Testis (tissue), 3 donors: ENCODE measurements around the gene GCNT2. TPM values are rescaled to one million over a fixed set of nuclear protein-coding genes. Genes with fewer than 3 reads are reported as not detected.
"Not testable (repeated sequence)": the region's sequence is repeated elsewhere in the genome, so short reads cannot be mapped to it uniquely, and the experiment has no call there.

Experiments used
- DNase-seq: peaks from one replicate; pipeline ENCODE4 v3.0.0-alpha.2; 2019
- H3K27ac ChIP-seq, 2 donors: fragments of 200-600 bp; sonication (generic); one replicate each; pipeline ENCODE4 v1.5.1; 2019
- H3K27me3 ChIP-seq: fragments of 200-600 bp; sonication (generic); one replicate; pipeline ENCODE4 v1.5.1; 2019
- H3K36me3 ChIP-seq: fragments of 200-600 bp; sonication (generic); one replicate; pipeline ENCODE4 v1.5.1; 2017; ENCODE audit warnings: low read depth; ENCODE audit errors: missing control alignments
- H3K4me1 ChIP-seq: fragments of 200-600 bp; sonication (generic); one replicate; pipeline ENCODE4 v1.5.1; 2019
- H3K4me3 ChIP-seq, 2 donors: fragments of 200-600 bp; sonication (generic); one replicate each; pipeline ENCODE4 v1.5.1; 2017 to 2019
- H3K9me3 ChIP-seq: fragments of 200-600 bp; sonication (generic); one replicate; pipeline ENCODE4 v1.5.1; 2017
- CTCF ChIP-seq, 3 experiments: fragments of 450-650 bp in 2 of 3; fragments of 200-600 bp in 1 of 3; sonication (generic) in 1 of 3; IDR thresholded peaks; one replicate each; pipeline ENCODE4 v1.5.1; 2016 to 2019; ENCODE audit warnings: antibody characterized with exemption in 3 of 3, mild to moderate bottlenecking in 2 of 3, moderate library complexity in 1 of 3
- POLR2A ChIP-seq: fragments of 450-650 bp; IDR thresholded peaks from one replicate; pipeline ENCODE4 v1.6.1; 2017; ENCODE audit warnings: antibody characterized with exemption, mild to moderate bottlenecking, moderate library complexity
- WGBS, 2 donors: methylation state at CpG; one replicate each; pipeline ENCODE4 v1.1.5; 2018; 5-methylcytosine and 5-hydroxymethylcytosine counted together
- intact Hi-C: fragments of 100-400 bp; cut with DNase I; formaldehyde crosslinking; loops from one replicate; pipeline ENCODE4 v1.15.1; 2023; ENCODE audit warnings: low total_unique reads
- polyA plus RNA-seq: library from polyadenylated mRNA; stranded (reverse); fragments of 350-450 nt; fragmentation: Illumina TruSeq; extraction: RNeasy Lipid Tissue Mini Kit (QIAGEN cat#74804); gene quantifications from one replicate; pipeline ENCODE4 v1.2.3, GENCODE V29; 2014; ENCODE audit warnings: low read depth, low replicate concordance; ENCODE audit not compliant: insufficient read depth
- total RNA-seq, 2 donors: library from RNA; depleted of rRNA; stranded (reverse); fragments of >200 nt; gene quantifications; one replicate each; pipeline ENCODE4 v1.2.3, GENCODE V29; 2016

The GCNT2 gene
- total and polyA plus RNA-seq, 3 donors from 2014 or later = 12.8 to 28.0 (median 17.0) TPM

GRCh38 chr6:10577112-10577511 is 56.0 kb downstream of the GCNT2 start:
- Histone ChIP-seq H3K4me3 (no peak overlapping the region), H3K27me3 (no peaks in the 10 kb centered on the region), H3K4me1 (no peaks in the 10 kb centered on the region), H3K27ac (no peak overlapping the region), H3K36me3 (no peaks in the 10 kb centered on the region), H3K9me3 (no peaks in the 10 kb centered on the region)
- no peak for DNase-seq
- 68 to 70% methylated on average over 8 of the region's 8 CpGs for whole genome bisulfite sequencing, 2 donors
- no peak for TF ChIP-seq POLR2A
- no peak for TF ChIP-seq CTCF (IDR thresholded peaks at IDR 0.05)
- intact Hi-C loops = no loop called here

DNA sequence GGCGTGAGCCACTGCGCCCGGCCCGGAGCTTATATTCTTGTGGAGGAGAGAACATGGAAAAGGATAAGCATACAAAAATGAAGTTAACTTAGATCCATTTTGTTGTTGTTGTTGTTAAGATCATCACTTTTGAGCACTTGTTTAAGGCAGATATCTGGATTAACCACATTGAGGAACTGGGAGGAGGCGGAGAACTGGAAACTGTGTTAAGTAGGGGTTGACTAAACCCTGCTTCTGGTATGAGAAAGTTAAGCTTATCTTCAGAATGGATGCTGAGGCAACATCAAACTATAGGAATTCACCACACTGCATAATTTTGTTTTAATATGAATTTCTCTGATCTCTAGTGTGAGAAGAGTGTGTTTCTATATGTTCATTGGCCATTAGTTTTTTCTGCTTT is 57.6 kb downstream of the GCNT2 start:
- DNase-seq = no peak
- intact Hi-C loops = no loop called here
- TF ChIP-seq CTCF (IDR thresholded peaks at IDR 0.05) (no peak), POLR2A (no peak)
- no peaks in the 10 kb centered on the region for H3K9me3 ChIP-seq
- WGBS, 2 donors = 94 to 99% methylated on average over 5 of the region's 5 CpGs
- H3K27ac ChIP-seq = no peak overlapping the region
- H3K4me3 ChIP-seq = no peak overlapping the region
- no peaks in the 10 kb centered on the region for H3K36me3 ChIP-seq
- no peaks in the 10 kb centered on the region for H3K4me1 ChIP-seq
- no peaks in the 10 kb centered on the region for H3K27me3 ChIP-seq

GRCh38 chr6:10579803-10580202 is 58.7 kb downstream of the GCNT2 start:
- intact Hi-C loops = no loop called here
- Histone ChIP-seq H3K36me3 (no peaks in the 10 kb centered on the region), H3K27ac (no peak overlapping the region), H3K27me3 (no peaks in the 10 kb centered on the region), H3K4me3 (no peak overlapping the region), H3K9me3 (no peaks in the 10 kb centered on the region), H3K4me1 (no peaks in the 10 kb centered on the region)
- TF ChIP-seq CTCF (IDR thresholded peaks at IDR 0.05) (no peak), POLR2A (no peak)
- no peak for DNase-seq
- 59 to 64% methylated on average over 4 of the region's 4 CpGs for WGBS, 2 donors

GRCh38 chr6:10580570-10580969 is 59.4 kb downstream of the GCNT2 start:
- TF ChIP-seq CTCF (IDR thresholded peaks at IDR 0.05) (no peak), POLR2A (no peak)
- H3K4me3 ChIP-seq = no peak overlapping the region
- intact Hi-C loops = no loop called here
- no peak for DNase-seq
- H3K27me3 ChIP-seq = no peaks in the 10 kb centered on the region
- WGBS, 2 donors = 63 to 68% methylated on average over 7 of the region's 7 CpGs
- no peaks in the 10 kb centered on the region for H3K4me1 ChIP-seq
- no peaks in the 10 kb centered on the region for H3K9me3 ChIP-seq
- H3K36me3 ChIP-seq = no peaks in the 10 kb centered on the region
- H3K27ac ChIP-seq = no peak overlapping the region

DNA sequence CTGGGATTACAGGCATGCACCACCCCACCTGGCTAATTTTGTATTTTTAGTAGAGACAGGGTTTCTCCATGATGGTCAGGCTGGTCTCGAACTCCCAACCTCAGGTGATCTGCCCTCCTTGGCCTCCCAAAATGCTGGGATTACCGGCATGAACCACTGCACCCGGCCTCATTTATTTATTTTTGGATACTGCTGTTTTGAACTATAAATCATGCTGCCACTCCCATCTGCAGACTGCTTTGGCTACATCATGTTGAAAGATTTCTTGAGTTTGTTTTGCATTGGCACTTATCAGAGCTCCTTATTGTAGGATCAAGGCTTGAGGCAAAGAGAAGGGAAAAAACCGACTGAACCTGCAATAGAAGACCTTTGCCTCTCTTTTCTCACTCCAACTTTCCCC is 60.3 kb downstream of the GCNT2 start:
- H3K4me3 ChIP-seq, DNase-seq, H3K4me1 ChIP-seq, H3K36me3 ChIP-seq, H3K27ac ChIP-seq, H3K9me3 ChIP-seq, H3K27me3 ChIP-seq, intact Hi-C loops: not testable (repeated sequence)
- WGBS, 2 donors = 49 to 56% methylated on average over 4 of the region's 4 CpGs
